Small intestine (tissue), 7 donors: ENCODE data around the gene STARD6. TPM values are rescaled to one million over a fixed set of nuclear protein-coding genes. Genes with fewer than 3 reads are reported as not detected.
A peak's percentile ranks its signal among the peaks of the same experiment; 100 is the strongest.

Experiments used
- DNase-seq, 2 donors: peaks; one replicate each; pipeline versions ENCODE4 v3.0.0 to v3.0.0-alpha.2; 2013
- FAIRE-seq: peaks from 2 replicates; lab custom pipeline; 2012; peaks lifted over from hg19 to GRCh38; lab: Jason Lieb, UNC
- H3K27ac ChIP-seq, 3 donors: one replicate each; pipeline ENCODE4 v1.5.1; 2013; ENCODE audit warnings: low read length in 2 of 3, mild to moderate bottlenecking in 2 of 3, control low read depth in 1 of 3, inconsistent platforms in 1 of 3, low read depth in 1 of 3, moderate library complexity in 1 of 3
- H3K27me3 ChIP-seq, 3 donors: one replicate each; pipeline ENCODE4 v1.6.1; 2013; ENCODE audit warnings: low read length in 3 of 3, inconsistent platforms in 1 of 3; ENCODE audit not compliant: control insufficient read depth in 3 of 3, insufficient read depth in 3 of 3
- H3K36me3 ChIP-seq, 3 donors: one replicate each; pipeline ENCODE4 v1.6.1; 2013; ENCODE audit warnings: low read length in 3 of 3, inconsistent platforms in 1 of 3, low read depth in 1 of 3, mild to moderate bottlenecking in 1 of 3, moderate library complexity in 1 of 3; ENCODE audit not compliant: control insufficient read depth in 3 of 3, insufficient read depth in 2 of 3
- H3K4me1 ChIP-seq, 3 donors: one replicate each; pipeline ENCODE4 v1.6.1; 2013; ENCODE audit warnings: low read length in 2 of 3, inconsistent platforms in 1 of 3, low read depth in 1 of 3, mild to moderate bottlenecking in 1 of 3, moderate library complexity in 1 of 3; ENCODE audit not compliant: control insufficient read depth in 3 of 3, insufficient read depth in 2 of 3
- H3K4me3 ChIP-seq, 3 donors: one replicate each; pipeline ENCODE4 v1.5.1; 2013; ENCODE audit warnings: low read length in 3 of 3, control low read depth in 1 of 3, inconsistent platforms in 1 of 3, low read depth in 1 of 3, mild to moderate bottlenecking in 1 of 3, moderate library complexity in 1 of 3
- H3K9me3 ChIP-seq, 2 donors: one replicate each; pipeline ENCODE4 v1.6.1; 2013; ENCODE audit warnings: low read depth in 1 of 2, low read length in 1 of 2; ENCODE audit not compliant: control insufficient read depth in 2 of 2, insufficient read depth in 1 of 2
- WGBS, 3 donors: extraction: QIAGEN DNeasy Blood & Tissue Kit; methylation state at CpG; one replicate each; pipeline ENCODE4 v1.1.7; 2013; 5-methylcytosine and 5-hydroxymethylcytosine counted together
- polyA plus RNA-seq, 4 donors: library from polyadenylated mRNA; stranded (reverse) in 3 of 4; unstranded in 1 of 4; fragments of 200-250 nt in 3 of 4; fragments of 120-200 nt in 1 of 4; gene quantifications; one replicate each; pipeline versions ENCODE4 v1.2.1 to v1.2.3, GENCODE V29; 2013
- donor health status: healthy with polysubstance abuse.
- donor health status: control.
- donor health status: control.
- donor health status: Bipolar disorder and iron deficiency.
- donor health status: healthy.

Gene STARD6
- polyA plus RNA-seq, 4 donors: 0.07 TPM; not detected in 3

DNA sequence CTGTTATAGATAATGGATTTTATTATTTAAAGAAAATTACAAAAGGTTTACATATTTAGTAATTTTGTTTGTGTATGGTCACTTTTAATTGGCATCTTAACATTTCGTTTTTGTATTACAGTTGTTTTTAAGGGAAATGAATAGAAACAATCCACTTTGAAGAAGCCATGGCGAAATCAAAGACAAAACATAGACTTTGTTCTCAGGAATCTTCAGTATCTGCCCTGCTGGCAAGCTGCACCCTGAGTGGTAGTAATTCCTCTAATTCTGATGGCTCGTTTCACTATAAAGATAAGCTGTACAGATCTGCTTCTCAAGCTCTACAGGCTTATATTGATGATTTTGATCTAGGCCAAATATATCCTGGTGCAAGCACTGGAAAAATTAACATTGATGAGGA, 2.7 kb upstream of the STARD6 start:
- no peak for FAIRE-seq
- Histone ChIP-seq H3K4me1 (peaks cover 0 to 2% (median 0%) of the 10 kb centered on the region in 3 donors), H3K27ac (no peak overlapping the region), H3K36me3 (no peaks in the 10 kb centered on the region), H3K4me3 (no peak overlapping the region), H3K9me3 (no peaks in the 10 kb centered on the region), H3K27me3 (no peaks in the 10 kb centered on the region)
- DNase-seq: peak in 1 of 2 donors; percentile 2
- 58 to 75% (median 70%) methylated on average over 3 of the region's 3 CpGs for WGBS, 3 donors

DNA sequence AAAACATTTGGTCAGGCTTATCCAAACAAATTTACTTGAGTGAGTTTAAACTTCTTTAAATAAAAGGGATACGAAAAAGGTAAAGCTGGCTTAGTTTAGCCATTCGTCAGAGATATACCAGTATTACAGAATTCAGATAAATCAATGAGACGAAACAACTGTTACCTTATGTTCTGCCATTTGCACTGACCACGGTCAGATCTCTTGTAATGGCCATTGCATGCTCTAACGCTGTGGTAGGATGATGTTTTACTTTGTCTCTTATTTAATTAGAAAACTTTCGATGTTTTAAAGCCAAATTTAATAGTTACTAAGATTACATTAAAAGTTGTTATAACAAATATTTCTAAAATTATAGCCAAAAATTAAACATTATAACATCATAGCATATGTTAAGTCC, 1.6 kb upstream of the STARD6 start:
- Histone ChIP-seq H3K9me3 (no peaks in the 10 kb centered on the region), H3K27me3 (no peaks in the 10 kb centered on the region), H3K36me3 (no peaks in the 10 kb centered on the region), H3K4me3 (no peak overlapping the region), H3K4me1 (peaks cover 0 to 2% (median 0%) of the 10 kb centered on the region in 3 donors), H3K27ac (no peak overlapping the region)
- DNase-seq (no peak), FAIRE-seq (no peak)
- WGBS, 3 donors: 66 to 82% (median 79%) methylated on average over 6 of the region's 6 CpGs

DNA sequence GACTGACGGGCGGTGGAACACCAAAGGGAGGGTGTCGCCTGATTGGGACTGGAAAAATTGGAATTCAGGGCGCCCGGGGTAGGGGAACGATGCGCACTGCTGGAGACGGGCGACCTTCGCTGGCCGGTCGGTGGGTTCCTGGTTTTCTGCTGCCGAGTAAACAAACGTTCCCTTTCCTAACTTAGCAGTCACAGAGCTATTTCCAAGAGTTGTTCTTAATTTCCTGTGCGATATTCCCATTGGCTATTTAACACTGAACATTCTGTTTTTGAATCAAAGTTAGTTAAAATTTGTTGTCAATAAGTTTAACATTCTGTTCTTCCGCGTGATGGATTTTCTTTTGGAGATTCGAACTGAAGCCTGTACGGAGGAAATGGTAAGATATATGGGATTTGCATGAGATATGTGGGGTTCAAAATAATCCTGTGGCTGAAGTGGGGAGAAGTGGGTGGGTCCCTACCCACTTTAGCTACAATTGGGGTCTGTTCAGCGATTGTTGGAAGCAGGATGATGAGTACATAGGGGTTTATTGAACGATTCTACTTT, 910 bp upstream of the STARD6 start:
- Histone ChIP-seq H3K27ac (peak overlapping the region in 1 of 3 donors; percentile 80), H3K4me3 (peak overlapping the region; percentile 51 to 93 (median 60)), H3K36me3 (no peaks in the 10 kb centered on the region), H3K4me1 (peaks cover 0 to 2% (median 0%) of the 10 kb centered on the region in 3 donors), H3K9me3 (no peaks in the 10 kb centered on the region), H3K27me3 (no peaks in the 10 kb centered on the region)
- FAIRE-seq (no peak), DNase-seq (no peak)
- 2 to 3% (median 3%) methylated on average over 21 of the region's 21 CpGs for WGBS, 3 donors

DNA sequence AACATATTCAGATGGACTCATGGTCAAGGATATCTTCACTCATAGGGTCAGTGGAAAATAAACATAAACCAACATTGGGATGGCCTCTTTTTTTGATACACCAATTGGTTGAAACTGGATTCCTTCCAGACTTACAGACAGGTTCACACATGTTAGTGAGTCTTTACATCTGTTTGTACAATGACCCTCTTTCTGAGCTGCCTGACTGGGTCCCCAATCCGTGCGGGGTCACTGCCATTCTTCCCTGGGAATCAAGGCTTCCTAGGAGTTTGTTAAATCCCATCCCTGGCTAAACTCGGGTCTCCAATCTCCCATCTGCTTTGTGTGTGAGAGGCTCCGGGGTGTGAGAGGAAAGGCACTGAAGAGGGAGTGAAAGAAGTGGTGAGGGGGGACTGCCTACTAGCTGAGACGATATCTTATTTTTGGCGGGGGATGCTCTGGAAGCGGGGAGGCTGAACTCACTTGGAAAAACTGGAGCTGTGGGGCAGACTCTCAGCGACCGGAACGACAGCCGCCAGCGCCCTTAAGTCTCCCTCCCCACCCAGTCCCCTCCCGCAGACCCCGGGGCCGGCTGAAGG, 487 bp downstream of the STARD6 start:
- no peaks in the 10 kb centered on the region for H3K27me3 ChIP-seq
- WGBS, 3 donors: 2 to 7% (median 6%) methylated on average over 14 to 15 of the region's 15 CpGs
- no peaks in the 10 kb centered on the region for H3K9me3 ChIP-seq
- H3K4me1 ChIP-seq: peaks cover 0 to 2% (median 0%) of the 10 kb centered on the region in 3 donors
- DNase-seq (no peak), FAIRE-seq (no peak)
- no peaks in the 10 kb centered on the region for H3K36me3 ChIP-seq
- peak overlapping the region; percentile 51 to 93 (median 60) for H3K4me3 ChIP-seq
- peak overlapping the region; percentile 55 to 80 (median 57) for H3K27ac ChIP-seq

DNA sequence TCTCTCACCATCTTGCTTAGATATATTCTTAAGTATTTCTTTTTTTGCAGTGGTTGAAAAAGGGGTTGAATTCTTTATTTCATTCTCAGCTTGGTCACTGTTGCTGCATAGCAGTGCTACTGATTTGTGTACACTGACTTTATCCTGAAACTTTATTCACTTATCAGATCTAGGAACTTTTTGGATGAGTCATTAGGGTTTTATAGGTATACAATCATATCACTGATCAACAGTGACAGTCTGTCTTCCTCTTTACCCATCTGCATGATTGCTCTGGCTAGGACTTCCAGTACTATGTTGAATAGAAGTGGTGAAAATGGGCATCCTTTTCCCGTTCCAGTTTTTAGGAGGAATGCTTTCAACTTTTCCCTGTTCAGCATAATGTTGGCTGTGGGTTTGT, 6.5 kb downstream of the STARD6 start:
- no peaks in the 10 kb centered on the region for H3K36me3 ChIP-seq
- H3K4me3 ChIP-seq: no peak overlapping the region
- no peaks in the 10 kb centered on the region for H3K4me1 ChIP-seq
- no peak for FAIRE-seq
- H3K9me3 ChIP-seq: no peaks in the 10 kb centered on the region
- H3K27ac ChIP-seq: no peak overlapping the region
- DNase-seq: no peak
- no peaks in the 10 kb centered on the region for H3K27me3 ChIP-seq
- WGBS, 3 donors: 79 to 91% (median 91%) methylated on average over 1 of the region's 1 CpG

DNA sequence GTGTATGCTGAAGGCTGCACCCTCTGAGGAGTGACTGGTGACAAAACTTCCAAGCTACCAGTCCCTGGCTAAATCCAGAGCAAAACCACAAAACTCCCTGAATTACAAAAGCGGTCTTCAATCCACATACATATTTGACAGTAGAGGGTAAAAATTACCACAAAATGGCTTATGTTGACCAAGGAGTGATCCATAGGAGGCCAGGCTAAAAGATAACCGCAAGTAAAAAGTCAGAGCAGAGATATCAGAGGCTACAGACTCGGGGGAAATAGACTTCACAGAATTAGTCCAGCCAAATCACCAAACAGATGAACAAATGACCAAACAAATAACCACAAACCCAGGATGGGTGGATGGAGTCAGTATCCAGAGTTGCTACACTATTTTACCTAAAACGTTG, 19.4 kb downstream of the STARD6 start:
- Histone ChIP-seq H3K27me3 (no peaks in the 10 kb centered on the region), H3K4me3 (no peak overlapping the region), H3K9me3 (no peaks in the 10 kb centered on the region), H3K36me3 (no peaks in the 10 kb centered on the region), H3K27ac (no peak overlapping the region), H3K4me1 (no peaks in the 10 kb centered on the region)
- FAIRE-seq (no peak), DNase-seq (no peak)
- WGBS, 3 donors: 82 to 92% (median 89%) methylated on average over 4 of the region's 4 CpGs

DNA sequence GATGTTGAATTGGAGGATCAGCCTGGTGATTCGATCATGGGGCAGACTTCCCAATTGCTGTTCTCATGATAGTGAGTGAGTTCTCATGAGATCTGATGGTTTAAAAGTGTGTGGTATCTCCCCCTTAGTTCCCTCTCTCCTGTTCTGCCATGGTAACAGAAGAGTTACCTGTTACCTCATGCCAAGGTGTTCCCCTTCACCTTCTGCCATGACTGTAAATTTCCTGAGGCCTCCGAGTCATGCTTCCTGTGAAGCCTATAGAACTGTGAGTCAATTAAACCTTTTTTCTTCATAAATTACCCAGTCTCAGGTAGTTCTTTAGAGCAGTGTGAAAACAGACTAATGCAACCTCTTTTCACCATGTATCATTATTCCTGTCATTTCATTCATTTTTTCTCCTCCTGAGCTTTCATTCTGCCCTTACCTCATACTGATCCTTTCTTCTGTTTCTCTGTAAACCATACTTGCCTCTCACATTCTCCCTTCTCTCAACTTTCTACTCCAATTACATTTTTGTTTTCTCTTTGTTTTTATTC, 22.0 kb downstream of the STARD6 start:
- DNase-seq (no peak), FAIRE-seq (no peak)
- 84 to 90% (median 89%) methylated on average over 2 of the region's 2 CpGs for WGBS, 3 donors
- Histone ChIP-seq H3K4me1 (no peaks in the 10 kb centered on the region), H3K4me3 (no peak overlapping the region), H3K9me3 (peaks cover 0 to 3% of the 10 kb centered on the region in 2 donors), H3K27me3 (no peaks in the 10 kb centered on the region), H3K27ac (no peak overlapping the region), H3K36me3 (no peaks in the 10 kb centered on the region)

DNA sequence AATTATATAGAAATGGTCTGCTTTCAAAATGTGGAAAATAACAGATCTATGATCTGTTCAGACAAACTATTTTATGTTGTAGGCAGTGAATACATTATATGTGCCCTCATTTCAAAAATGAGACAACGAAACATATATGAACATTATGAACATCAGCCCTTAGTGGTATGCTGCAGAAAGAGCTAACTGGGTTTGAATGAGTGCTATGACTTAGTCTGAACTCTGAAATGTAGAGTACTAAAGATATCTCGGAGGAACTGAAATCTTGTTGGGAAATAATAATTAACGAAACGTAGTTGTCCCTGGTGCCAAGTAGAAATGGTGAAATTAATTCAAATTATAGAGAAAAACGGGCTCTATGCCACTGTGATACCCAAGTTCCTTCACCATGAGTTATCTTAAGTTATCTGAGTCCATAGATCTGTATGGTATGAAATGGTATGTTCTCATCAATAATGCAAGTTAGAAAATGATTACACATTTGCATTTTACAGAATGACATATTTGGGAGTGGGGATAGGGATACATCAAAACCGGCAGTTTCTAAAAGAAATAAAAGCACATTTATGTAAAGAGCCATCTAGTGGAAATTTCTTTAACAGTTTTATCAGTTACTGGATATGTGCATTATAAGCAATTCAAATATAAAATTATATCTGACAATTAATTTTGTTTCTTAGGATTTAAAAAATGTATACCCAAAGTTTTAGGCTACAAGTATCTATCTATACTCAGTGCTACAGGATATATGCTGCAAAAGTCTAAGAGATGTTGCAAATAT, 26.7 kb downstream of the STARD6 start:
- 68 to 69% (median 68%) methylated on average over 6 of the region's 6 CpGs for WGBS, 3 donors
- H3K9me3 ChIP-seq: peaks cover 0 to 3% of the 10 kb centered on the region in 2 donors
- H3K36me3 ChIP-seq: no peaks in the 10 kb centered on the region
- H3K4me3 ChIP-seq: no peak overlapping the region
- FAIRE-seq (no peak), DNase-seq (no peak)
- no peaks in the 10 kb centered on the region for H3K27me3 ChIP-seq
- no peaks in the 10 kb centered on the region for H3K4me1 ChIP-seq
- H3K27ac ChIP-seq: no peak overlapping the region
